Colonic mucosa (tissue), 4 donors: ENCODE measurements around the gene RCOR2. TPM values are rescaled to one million over a fixed set of nuclear protein-coding genes. Genes with fewer than 3 reads are reported as not detected.

ENCODE experiments used
- DNase-seq: peaks from one replicate; pipeline ENCODE4 v3.0.0-alpha.2; 2020
- H3K27ac ChIP-seq: fragments of 200-600 bp; one replicate; pipeline ENCODE4 v1.8.0; 2021
- H3K27me3 ChIP-seq: fragments of 200-600 bp; one replicate; pipeline ENCODE4 v1.8.0; 2021
- H3K36me3 ChIP-seq: fragments of 200-600 bp; one replicate; pipeline ENCODE4 v1.8.0; 2021
- H3K4me1 ChIP-seq: fragments of 200-600 bp; one replicate; pipeline ENCODE4 v1.8.0; 2021; ENCODE audit warnings: mild to moderate bottlenecking
- H3K4me3 ChIP-seq: fragments of 200-600 bp; one replicate; pipeline ENCODE4 v1.8.0; 2021
- H3K9ac ChIP-seq, 2 donors: one replicate each; pipeline ENCODE4 v1.7.0; 2013; ENCODE audit warnings: control low read depth in 2 of 2, low read depth in 2 of 2, low read length in 2 of 2
- H3K9me3 ChIP-seq: fragments of 200-600 bp; one replicate; pipeline ENCODE4 v1.8.0; 2021
- intact Hi-C: fragments of 100-400 bp; cut with DNase I; formaldehyde crosslinking; loops from one replicate; pipeline ENCODE4 v1.14.1; 2022
- total RNA-seq, 2 donors: library from RNA; stranded (reverse); fragmentation: NEBNext Ultra II Directional in 1 of 2; extraction: Animal tissue kit (Norgen Biotek cat#: 25700) in 1 of 2; gene quantifications; one replicate each; pipeline ENCODE4 v1.2.1, GENCODE V29; 2021
- TF ChIP-seq, protein P1 (sequence below): fragments of 200-600 bp; IDR thresholded peaks from one replicate; pipeline ENCODE4 v1.8.0; 2022; ENCODE audit warnings: antibody characterized with exemption, mild to moderate bottlenecking
- donor health status: healthy.
- donor health status: DM: no; HTN: no; CAD: no.
- donor health status: DM: no; HTN: no; CAD: no.

RCOR2 gene
- total RNA-seq, 2 donors from 2014 or later = 4.8 to 5.2 TPM

DNA sequence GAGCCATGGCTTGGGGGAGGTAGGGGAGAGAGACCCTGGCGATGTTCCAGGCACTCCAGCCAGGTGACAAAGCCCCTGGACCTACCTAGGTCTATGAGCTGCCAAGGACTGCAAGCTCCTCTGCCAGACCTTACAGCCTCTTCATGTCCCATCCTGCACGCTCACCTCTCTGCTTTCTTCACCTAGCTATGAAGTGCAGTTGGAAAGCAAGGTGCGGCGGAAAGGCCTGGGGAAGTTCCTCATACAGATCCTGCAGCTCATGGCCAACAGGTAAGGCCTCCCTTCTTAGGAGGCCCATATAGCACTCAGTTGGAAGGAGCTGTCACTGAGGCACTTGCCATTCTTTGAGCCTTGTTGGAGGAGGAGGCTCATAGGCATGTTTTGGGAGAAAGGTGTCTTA, 35.6 kb upstream of the RCOR2 start:
- Histone ChIP-seq H3K36me3 (no peaks in the 10 kb centered on the region), H3K4me3 (no peak overlapping the region), H3K4me1 (no peaks in the 10 kb centered on the region), H3K9ac (no peak overlapping the region), H3K27ac (no peak overlapping the region), H3K27me3 (no peaks in the 10 kb centered on the region), H3K9me3 (no peaks in the 10 kb centered on the region)
- DNase-seq = no peak
- intact Hi-C loops = no loop called here
- TF ChIP-seq, protein P1, sequence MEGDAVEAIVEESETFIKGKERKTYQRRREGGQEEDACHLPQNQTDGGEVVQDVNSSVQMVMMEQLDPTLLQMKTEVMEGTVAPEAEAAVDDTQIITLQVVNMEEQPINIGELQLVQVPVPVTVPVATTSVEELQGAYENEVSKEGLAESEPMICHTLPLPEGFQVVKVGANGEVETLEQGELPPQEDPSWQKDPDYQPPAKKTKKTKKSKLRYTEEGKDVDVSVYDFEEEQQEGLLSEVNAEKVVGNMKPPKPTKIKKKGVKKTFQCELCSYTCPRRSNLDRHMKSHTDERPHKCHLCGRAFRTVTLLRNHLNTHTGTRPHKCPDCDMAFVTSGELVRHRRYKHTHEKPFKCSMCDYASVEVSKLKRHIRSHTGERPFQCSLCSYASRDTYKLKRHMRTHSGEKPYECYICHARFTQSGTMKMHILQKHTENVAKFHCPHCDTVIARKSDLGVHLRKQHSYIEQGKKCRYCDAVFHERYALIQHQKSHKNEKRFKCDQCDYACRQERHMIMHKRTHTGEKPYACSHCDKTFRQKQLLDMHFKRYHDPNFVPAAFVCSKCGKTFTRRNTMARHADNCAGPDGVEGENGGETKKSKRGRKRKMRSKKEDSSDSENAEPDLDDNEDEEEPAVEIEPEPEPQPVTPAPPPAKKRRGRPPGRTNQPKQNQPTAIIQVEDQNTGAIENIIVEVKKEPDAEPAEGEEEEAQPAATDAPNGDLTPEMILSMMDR = no peak

DNA sequence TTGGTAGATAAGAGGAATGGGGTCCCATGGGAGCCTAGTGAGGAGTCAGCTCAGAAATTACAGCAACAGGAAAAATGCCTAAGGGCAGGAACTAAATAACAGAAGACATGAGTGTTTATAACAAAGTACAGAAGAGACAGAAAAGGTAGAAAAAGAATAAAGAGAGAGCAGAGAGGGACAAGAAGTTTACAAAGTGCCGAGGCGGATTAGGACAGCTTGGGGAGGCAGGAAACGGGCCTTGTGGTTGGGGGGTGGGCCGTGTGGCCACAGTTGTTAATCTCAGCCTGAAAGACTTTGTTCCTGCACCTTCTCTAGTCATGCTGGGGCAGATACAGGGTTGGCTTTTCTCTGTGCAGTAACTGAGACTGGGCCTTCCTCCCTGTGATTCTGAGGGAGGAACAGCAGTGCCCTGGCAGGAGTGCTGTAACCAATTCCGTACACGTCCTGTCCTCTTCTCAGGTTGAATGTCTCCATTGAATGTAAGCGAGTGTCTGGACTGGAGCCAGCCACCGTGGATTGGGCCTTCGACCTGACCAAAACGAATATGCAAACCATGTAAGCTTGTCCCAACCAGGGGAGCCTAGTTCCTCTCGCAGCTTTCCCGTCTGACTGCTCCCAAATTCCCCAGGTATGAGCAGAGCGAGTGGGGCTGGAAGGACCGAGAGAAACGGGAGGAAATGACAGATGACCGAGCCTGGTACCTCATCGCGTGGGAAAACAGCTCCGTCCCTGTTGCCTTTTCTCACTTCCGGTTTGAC, 35.0 kb upstream of the RCOR2 start:
- TF ChIP-seq, protein P1 = no peak
- Histone ChIP-seq H3K27me3 (no peaks in the 10 kb centered on the region), H3K27ac (no peak overlapping the region), H3K9ac (no peak overlapping the region), H3K9me3 (no peaks in the 10 kb centered on the region), H3K4me1 (no peaks in the 10 kb centered on the region), H3K4me3 (no peak overlapping the region), H3K36me3 (no peaks in the 10 kb centered on the region)
- intact Hi-C loops = no loop called here
- DNase-seq = no peak

DNA sequence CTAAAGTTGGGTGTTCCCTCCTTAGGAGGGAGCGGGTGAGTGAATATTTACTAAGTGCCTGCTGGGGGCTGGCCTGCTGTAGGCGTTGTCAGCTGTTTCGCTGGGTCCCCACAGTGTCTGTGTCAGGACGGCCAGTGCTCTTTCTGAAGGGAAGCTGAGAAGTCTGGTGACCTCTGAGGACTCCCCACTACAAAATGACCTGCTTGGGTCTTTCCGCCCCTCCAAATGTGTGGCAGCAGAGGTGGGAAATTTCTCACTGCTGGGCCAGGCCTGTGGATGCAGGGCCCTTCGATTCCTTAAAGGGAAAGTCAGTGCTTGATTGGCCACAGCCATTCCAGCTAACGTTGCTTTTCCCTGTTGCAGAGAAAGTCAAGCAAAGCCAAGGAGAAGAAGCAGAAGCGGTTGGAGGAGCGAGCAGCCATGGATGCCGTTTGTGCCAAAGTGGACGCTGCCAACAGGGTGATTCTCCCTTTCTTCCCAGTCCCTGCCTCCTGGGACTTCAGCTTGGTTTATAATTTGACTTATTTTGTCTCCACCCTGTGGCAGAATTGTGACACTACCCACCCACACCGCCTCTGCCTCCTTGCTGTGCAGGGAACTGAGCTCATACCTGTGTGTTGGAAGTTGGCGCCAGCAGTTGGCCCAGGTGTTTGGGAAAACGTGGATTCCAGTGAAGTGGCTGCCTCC, 28.7 kb upstream of the RCOR2 start:
- TF ChIP-seq, protein P1 = peak; percentile 74
- Histone ChIP-seq H3K4me3 (no peak overlapping the region), H3K9ac (peak overlapping the region in 1 of 2 donors; percentile 19), H3K36me3 (peaks cover 2% of the 10 kb centered on the region), H3K4me1 (peaks cover 3% of the 10 kb centered on the region), H3K27ac (no peak overlapping the region), H3K27me3 (no peaks in the 10 kb centered on the region), H3K9me3 (no peaks in the 10 kb centered on the region)
- intact Hi-C loops = loop anchor here (1.0 kb wide), 1 partner anchor 108 kb away; no protein-coding TSS in a partner anchor
- DNase-seq = peak; percentile 77

DNA sequence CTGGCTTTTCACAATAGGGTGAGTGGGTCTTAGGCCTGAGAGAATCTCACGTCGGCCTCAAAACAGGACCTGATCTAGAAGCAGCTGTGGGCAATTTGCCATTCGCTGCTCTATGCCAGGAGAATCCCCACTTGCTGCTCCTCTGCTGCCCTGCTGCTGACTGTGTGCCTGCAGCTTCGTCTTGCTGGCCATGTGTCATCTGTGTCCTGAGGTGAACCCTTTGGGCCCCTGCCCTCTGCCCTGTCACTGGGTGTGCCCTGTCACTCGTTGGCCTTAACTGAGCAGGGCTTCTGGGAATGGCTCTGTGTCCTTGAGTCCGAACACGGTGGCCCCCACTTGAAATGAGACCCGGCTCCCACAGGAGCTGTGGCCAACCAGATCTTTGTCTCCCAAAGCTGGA, 28.0 kb upstream of the RCOR2 start:
- intact Hi-C loops = loop anchor here (5.0 kb wide), 1 partner anchor 178 kb away; the partner anchor contains the start of gene ZFTA
- peaks cover 2% of the 10 kb centered on the region for H3K36me3 ChIP-seq
- H3K9me3 ChIP-seq = no peaks in the 10 kb centered on the region
- peak overlapping the region in 1 of 2 donors; percentile 19 for H3K9ac ChIP-seq
- no peaks in the 10 kb centered on the region for H3K27me3 ChIP-seq
- H3K4me1 ChIP-seq = peaks cover 3% of the 10 kb centered on the region
- DNase-seq = peak; percentile 38
- TF ChIP-seq, protein P1 = no peak
- H3K27ac ChIP-seq = no peak overlapping the region
- H3K4me3 ChIP-seq = no peak overlapping the region

DNA sequence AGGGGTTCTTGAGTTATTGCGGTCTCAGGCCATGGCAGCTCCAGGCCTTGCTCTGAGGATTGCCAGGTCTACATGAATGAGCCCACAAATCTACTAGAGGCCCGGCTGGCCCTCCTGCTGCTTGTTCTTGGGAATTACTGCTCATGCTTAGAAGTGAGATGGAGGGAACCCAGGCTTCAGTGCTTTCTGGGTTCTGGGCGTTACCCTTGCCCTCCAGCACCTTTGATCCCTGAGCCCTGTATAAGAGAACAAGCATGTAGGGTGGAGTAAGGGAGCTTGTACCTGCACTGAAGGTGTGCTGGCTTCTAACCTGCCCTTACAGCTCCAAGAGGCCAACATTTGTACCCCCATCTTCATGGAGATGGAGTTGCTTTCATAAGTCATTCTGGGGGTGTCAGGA, 25.8 kb upstream of the RCOR2 start:
- Histone ChIP-seq H3K9ac (no peak overlapping the region), H3K9me3 (no peaks in the 10 kb centered on the region), H3K4me1 (peaks cover 3% of the 10 kb centered on the region), H3K36me3 (peaks cover 2% of the 10 kb centered on the region), H3K4me3 (no peak overlapping the region), H3K27ac (no peak overlapping the region), H3K27me3 (no peaks in the 10 kb centered on the region)
- intact Hi-C loops = loop anchor here (5.0 kb wide), 1 partner anchor 176 kb away; the partner anchor contains the start of gene ZFTA
- DNase-seq = no peak
- TF ChIP-seq, protein P1 = no peak
